GM10266 (cell line): ENCODE measurements around the gene AHCYL2.

Experiments used
- DNase-seq: peaks from one replicate; pipeline ENCODE4 v3.0.0; 2012; ENCODE audit errors: extremely low spot score
- CTCF ChIP-seq: IDR thresholded peaks from 2 replicates; pipeline ENCODE4 v1.5.1; 2012; ENCODE audit warnings: mild to moderate bottlenecking, low read depth; ENCODE audit not compliant: control insufficient read depth, insufficient read depth; ENCODE audit errors: missing control alignments

The AHCYL2 gene

GRCh38 chr7:129421717-129422250 is 197.0 kb downstream of the AHCYL2 start:
- no peak for TF ChIP-seq CTCF
- no peak for DNase-seq

- TF ChIP-seq CTCF: no peak
- no peak for DNase-seq
Measured at GRCh38 chr7:129422727-129423126, 197.9 kb downstream of the AHCYL2 start.

- no peak for TF ChIP-seq CTCF
- DNase-seq: no peak
Measured at GRCh38 chr7:129423700-129424410, 199.0 kb downstream of the AHCYL2 start.

- TF ChIP-seq CTCF: no peak
- DNase-seq: no peak
Measured at GRCh38 chr7:129426482-129426881, 201.7 kb downstream of the AHCYL2 start.

GRCh38 chr7:129427526-129428045 is 202.8 kb downstream of the AHCYL2 start:
- no peak for DNase-seq
- no peak for TF ChIP-seq CTCF

GRCh38 chr7:129431911-129432643 is 207.2 kb downstream of the AHCYL2 start:
- no peak for TF ChIP-seq CTCF
- no peak for DNase-seq
